Measurements from ENCODE around the gene CFAP251.

- TF ChIP-seq CTCF (IDR thresholded peaks at IDR 0.05) (no peak), POLR2A (IDR thresholded peaks at IDR 0.05; ENCODE audit: low read depth) (no peak), POLR2AphosphoS5 (IDR thresholded peaks at IDR 0.05) (no peak), EP300 (IDR thresholded peaks at IDR 0.05) (no peak)
These were observed 35.3 kb downstream of the CFAP251 start for GRCh38 chr12:121953695-121954094.
